Activated naive CD4-positive, alpha-beta T cell treated with anti-CD3 and anti-CD28 coated beads, Interleukin-2, amount 50 U/mL, for 24 hours (primary cell): Measurements from ENCODE around the gene MFSD12.

ENCODE experiments used
- H3K27ac Mint-ChIP-seq: one replicate; pipeline ENCODE4 v1.8.0; 2021; ENCODE audit warnings: mild to moderate bottlenecking, mixed read lengths
- H3K27me3 Mint-ChIP-seq: one replicate; pipeline ENCODE4 v1.8.0; 2021; ENCODE audit warnings: mixed read lengths
- H3K36me3 Mint-ChIP-seq: one replicate; pipeline ENCODE4 v1.8.0; 2021; ENCODE audit warnings: mixed read lengths
- H3K4me1 Mint-ChIP-seq: one replicate; pipeline ENCODE4 v1.8.0; 2021; ENCODE audit warnings: mixed read lengths
- H3K4me3 Mint-ChIP-seq: one replicate; pipeline ENCODE4 v1.8.0; 2021; ENCODE audit warnings: mild to moderate bottlenecking, mixed read lengths
- H3K9me3 Mint-ChIP-seq: one replicate; pipeline ENCODE4 v1.8.0; 2021; ENCODE audit warnings: mixed read lengths

MFSD12 gene

DNA sequence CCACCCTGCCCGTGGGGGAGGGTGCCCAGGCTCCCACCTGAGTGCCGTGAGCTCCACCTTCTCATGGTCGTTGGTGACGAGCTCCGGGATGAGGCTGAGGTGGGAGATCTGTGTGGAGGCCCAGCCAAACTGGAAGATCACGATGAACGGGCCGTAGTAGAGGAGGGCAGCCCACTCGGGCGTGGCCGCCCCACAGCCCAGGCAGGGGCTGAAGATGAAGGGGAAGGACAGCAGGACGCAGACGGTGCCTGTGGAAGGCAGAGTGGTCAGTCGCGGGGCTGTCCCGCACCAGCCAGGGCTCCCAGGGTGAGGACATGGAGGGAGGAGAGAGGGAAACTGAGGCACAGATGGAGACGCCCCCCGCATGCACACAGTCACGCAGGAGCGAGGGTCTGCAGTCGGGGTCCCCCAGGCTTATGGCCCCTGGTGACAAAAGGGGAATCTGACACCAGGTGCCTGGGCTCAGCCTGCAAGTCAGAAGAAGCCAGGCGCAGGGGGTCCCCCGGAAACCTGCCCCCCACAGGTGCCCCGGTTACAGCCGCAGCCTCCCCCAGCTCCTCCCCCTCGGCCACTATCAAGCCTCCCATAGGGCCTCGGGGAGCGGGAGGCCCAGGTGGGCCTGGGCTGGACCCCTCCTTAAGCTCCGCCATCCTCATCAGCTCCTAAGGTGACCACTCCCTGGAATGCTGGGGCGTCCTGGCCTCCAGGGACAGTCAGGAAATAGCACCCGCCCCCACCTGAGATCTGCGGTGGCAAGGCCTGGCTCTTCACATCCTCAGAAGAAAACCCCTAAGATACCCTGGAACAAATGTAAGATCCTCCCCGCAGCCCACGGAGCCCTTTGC, 6.2 kb downstream of the MFSD12 start:
- no peaks in the 10 kb centered on the region for H3K27me3 Mint-ChIP-seq
- no peaks in the 10 kb centered on the region for H3K9me3 Mint-ChIP-seq
- H3K4me1 Mint-ChIP-seq = peaks cover 29% of the 10 kb centered on the region
- peak overlapping the region; percentile 85 for H3K27ac Mint-ChIP-seq
- no peaks in the 10 kb centered on the region for H3K36me3 Mint-ChIP-seq
- H3K4me3 Mint-ChIP-seq = no peak overlapping the region

GRCh38 chr19:3549816-3550215, 7.6 kb downstream of the MFSD12 start:
- H3K9me3 Mint-ChIP-seq = no peaks in the 10 kb centered on the region
- peaks cover 28% of the 10 kb centered on the region for H3K4me1 Mint-ChIP-seq
- H3K27ac Mint-ChIP-seq = no peak overlapping the region

GRCh38 chr19:3548606-3549005, 8.8 kb downstream of the MFSD12 start:
- Mint-ChIP-seq H3K4me3 (no peak overlapping the region), H3K27me3 (no peaks in the 10 kb centered on the region), H3K4me1 (peaks cover 22% of the 10 kb centered on the region)

More at GRCh38 chr19:3549816-3550215, 7.6 kb downstream of the MFSD12 start:
- no peaks in the 10 kb centered on the region for H3K27me3 Mint-ChIP-seq
- H3K36me3 Mint-ChIP-seq = peaks cover 4% of the 10 kb centered on the region
- H3K4me3 Mint-ChIP-seq = no peak overlapping the region

DNA sequence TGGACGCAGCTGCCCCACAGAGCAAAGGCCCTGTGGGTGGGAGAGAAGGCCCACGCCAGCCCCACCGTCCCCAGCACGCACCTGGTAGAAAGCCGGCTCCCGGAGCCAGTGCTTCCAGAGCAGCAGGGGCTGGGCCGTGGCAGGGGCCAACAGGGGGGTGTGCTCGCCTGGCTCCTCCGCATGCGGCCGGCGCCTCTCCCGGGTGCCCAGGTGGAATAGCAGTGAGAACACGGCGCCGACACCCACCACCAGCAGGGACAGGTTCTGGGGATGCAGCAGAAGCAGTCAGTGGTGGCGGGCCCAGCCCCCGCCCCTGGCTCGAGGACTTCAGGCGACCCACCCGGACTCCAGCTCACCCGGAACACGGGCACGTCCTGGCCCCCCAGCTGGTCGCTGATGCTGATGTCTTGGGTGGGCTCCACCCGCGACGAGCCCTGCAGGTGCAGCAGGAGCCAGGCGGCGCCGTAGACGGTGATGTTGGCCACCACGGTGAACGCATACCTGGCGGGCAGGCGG, 9.6 kb downstream of the MFSD12 start:
- no peak overlapping the region for H3K4me3 Mint-ChIP-seq
- no peaks in the 10 kb centered on the region for H3K9me3 Mint-ChIP-seq
- H3K4me1 Mint-ChIP-seq = peaks cover 18% of the 10 kb centered on the region
- H3K27ac Mint-ChIP-seq = no peak overlapping the region
- H3K27me3 Mint-ChIP-seq = no peaks in the 10 kb centered on the region
- H3K36me3 Mint-ChIP-seq = peaks cover 4% of the 10 kb centered on the region

More at GRCh38 chr19:3548606-3549005, 8.8 kb downstream of the MFSD12 start:
- no peaks in the 10 kb centered on the region for H3K9me3 Mint-ChIP-seq
- H3K27ac Mint-ChIP-seq = no peak overlapping the region
- H3K36me3 Mint-ChIP-seq = peaks cover 4% of the 10 kb centered on the region

- Mint-ChIP-seq H3K4me3 (no peak overlapping the region), H3K36me3 (peaks cover 4% of the 10 kb centered on the region)
These were observed 10.1 kb downstream of the MFSD12 start for GRCh38 chr19:3547301-3547731.

GRCh38 chr19:3546119-3546518, 11.3 kb downstream of the MFSD12 start:
- Mint-ChIP-seq H3K4me3 (no peak overlapping the region), H3K9me3 (no peaks in the 10 kb centered on the region), H3K27ac (no peak overlapping the region), H3K4me1 (peaks cover 11% of the 10 kb centered on the region), H3K27me3 (no peaks in the 10 kb centered on the region), H3K36me3 (peaks cover 4% of the 10 kb centered on the region)

More at GRCh38 chr19:3547301-3547731, 10.1 kb downstream of the MFSD12 start:
- Mint-ChIP-seq H3K9me3 (no peaks in the 10 kb centered on the region), H3K27ac (peak overlapping the region; percentile 46), H3K27me3 (no peaks in the 10 kb centered on the region), H3K4me1 (peaks cover 17% of the 10 kb centered on the region)

GRCh38 chr19:3545669-3546034, 11.7 kb downstream of the MFSD12 start:
- Mint-ChIP-seq H3K27ac (no peak overlapping the region), H3K27me3 (no peaks in the 10 kb centered on the region), H3K4me3 (no peak overlapping the region), H3K9me3 (no peaks in the 10 kb centered on the region), H3K36me3 (peaks cover 4% of the 10 kb centered on the region), H3K4me1 (peaks cover 11% of the 10 kb centered on the region)

DNA sequence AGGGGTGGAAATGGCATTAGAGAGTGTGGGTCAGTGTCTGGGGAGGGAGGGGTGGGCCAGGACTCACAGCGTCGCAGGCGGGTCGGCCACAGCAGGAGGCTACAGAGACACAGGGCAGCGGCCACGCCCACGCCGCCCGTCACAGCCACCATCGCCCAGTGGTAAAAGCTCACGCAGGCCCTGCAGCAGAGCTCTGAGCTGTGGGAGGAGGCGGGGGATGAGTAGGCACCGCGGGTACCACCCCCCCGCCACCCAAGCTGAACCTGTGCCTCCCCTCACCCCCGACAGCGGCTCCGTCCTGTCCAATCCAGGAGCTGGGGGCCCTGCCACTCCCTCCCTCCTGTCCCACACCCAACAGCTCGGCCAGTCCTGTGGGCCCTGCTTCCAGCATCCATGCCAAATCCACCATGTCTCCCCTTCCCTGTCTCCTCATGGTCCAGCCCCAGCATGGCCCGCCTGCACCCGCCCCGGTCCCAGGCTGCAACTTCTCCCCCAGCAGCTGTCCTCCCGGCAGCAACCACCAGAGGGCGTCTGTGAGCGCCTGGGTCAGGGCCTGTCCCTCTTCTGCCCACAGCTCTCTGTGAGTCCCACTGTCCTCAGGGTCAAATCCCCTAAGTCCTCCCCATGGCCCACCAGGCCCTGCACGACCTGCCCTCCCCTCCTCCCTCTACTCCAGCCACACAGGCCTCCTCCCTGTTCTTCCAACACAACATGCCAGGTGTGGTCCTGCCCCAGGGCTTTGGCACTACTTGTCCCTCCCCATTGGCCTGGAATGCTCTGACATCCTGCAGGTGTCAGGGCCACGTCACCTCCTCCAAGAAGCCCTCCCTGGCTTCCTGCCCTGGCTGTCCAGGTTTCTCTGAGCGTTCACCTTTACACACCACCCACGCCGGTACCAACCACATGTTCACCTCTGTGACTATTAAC, 12.4 kb downstream of the MFSD12 start:
- H3K4me1 Mint-ChIP-seq = peaks cover 11% of the 10 kb centered on the region
- no peak overlapping the region for H3K4me3 Mint-ChIP-seq
- H3K27ac Mint-ChIP-seq = peak overlapping the region; percentile 51
- H3K36me3 Mint-ChIP-seq = peaks cover 4% of the 10 kb centered on the region
- H3K27me3 Mint-ChIP-seq = no peaks in the 10 kb centered on the region
- H3K9me3 Mint-ChIP-seq = no peaks in the 10 kb centered on the region

- no peaks in the 10 kb centered on the region for H3K9me3 Mint-ChIP-seq
- H3K36me3 Mint-ChIP-seq = peaks cover 7% of the 10 kb centered on the region
- peaks cover 11% of the 10 kb centered on the region for H3K4me1 Mint-ChIP-seq
- H3K4me3 Mint-ChIP-seq = no peak overlapping the region
- no peak overlapping the region for H3K27ac Mint-ChIP-seq
- no peaks in the 10 kb centered on the region for H3K27me3 Mint-ChIP-seq
These were observed 13.4 kb downstream of the MFSD12 start for GRCh38 chr19:3544058-3544376.

DNA sequence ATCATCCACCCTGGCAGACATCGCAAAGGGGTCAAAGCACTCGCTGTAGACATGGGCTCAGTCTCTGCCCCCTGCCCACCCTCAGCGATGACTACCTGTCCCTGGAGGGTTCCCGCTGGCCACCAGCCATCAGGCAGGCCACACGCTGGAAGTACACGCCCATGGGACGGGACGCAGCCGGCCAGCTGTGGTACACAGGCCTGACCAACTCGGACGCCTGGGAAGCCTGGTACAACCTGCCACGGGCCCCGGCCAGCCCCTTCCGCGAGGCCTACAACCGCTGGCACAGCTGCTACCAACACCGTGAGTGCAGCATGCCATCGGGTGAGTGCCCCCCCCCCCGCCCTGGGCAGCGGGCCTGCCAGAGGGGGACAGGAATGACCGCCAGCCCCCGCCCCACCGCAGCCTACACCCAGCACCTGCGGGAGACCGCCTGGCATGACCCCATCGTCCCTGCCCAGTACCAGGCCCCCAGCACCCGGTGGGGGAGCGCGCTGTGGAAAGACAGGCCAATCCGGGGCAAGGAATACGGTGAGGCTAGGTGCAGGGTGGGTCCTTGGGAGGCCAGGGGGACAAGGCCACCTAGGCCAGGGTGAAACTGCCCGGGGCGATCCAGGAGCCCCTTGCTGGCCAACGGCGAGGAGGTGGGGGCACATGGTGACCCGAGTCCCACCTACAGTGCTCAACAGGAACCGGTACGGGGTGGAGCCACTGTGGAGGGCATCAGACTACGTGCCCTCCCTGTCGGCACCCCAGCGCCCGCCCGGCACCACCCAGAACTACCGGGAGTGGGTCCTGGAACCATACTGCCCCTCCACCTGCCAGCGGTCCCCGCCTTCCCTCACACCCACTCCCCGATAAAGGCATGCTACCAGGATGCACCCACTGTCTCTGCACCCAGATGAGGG, 14.0 kb downstream of the MFSD12 start:
- H3K4me3 Mint-ChIP-seq = no peak overlapping the region
- H3K27me3 Mint-ChIP-seq = no peaks in the 10 kb centered on the region
- peaks cover 11% of the 10 kb centered on the region for H3K4me1 Mint-ChIP-seq
- no peak overlapping the region for H3K27ac Mint-ChIP-seq
- H3K36me3 Mint-ChIP-seq = peaks cover 7% of the 10 kb centered on the region
- no peaks in the 10 kb centered on the region for H3K9me3 Mint-ChIP-seq

DNA sequence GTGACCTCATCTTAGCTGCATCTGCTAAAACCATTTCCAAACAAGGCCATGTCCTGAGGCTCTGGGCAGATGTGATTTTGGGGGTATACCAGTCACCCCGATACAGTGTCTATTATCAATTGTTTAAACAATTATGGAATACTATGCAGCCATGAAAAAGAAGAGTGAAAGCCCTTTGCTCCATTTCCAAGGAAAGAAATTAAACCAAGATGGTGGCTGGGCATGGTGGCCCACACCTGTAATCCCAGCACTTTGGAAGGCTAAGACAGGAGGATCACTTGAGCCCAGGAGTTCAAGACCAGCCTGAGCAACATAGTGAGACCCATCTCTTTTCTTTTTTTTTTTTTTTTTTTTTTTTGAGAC, 17.6 kb downstream of the MFSD12 start:
- Mint-ChIP-seq H3K36me3 (peaks cover 4% of the 10 kb centered on the region), H3K9me3 (no peaks in the 10 kb centered on the region)

GRCh38 chr19:3538965-3539755, 18.2 kb downstream of the MFSD12 start, which contains the start of gene TEKTIP1:
TEKTIP1 (plus strand) TSS chr19:3539174; CDS start chr19:3539178, 4 bp downstream.
- Mint-ChIP-seq H3K27ac (peak within 1 kb of the TSS; percentile 12), H3K27me3 (no peaks in the 10 kb centered on the region), H3K9me3 (no peaks in the 10 kb centered on the region), H3K36me3 (peaks cover 4% of the 10 kb centered on the region), H3K4me1 (no peaks in the 10 kb centered on the region), H3K4me3 (no peak within 1 kb of the TSS)

More for the DNA sequence above, 17.6 kb downstream of the MFSD12 start:
- H3K27me3 Mint-ChIP-seq = no peaks in the 10 kb centered on the region
- no peak overlapping the region for H3K4me3 Mint-ChIP-seq
- no peaks in the 10 kb centered on the region for H3K4me1 Mint-ChIP-seq
- H3K27ac Mint-ChIP-seq = no peak overlapping the region

DNA sequence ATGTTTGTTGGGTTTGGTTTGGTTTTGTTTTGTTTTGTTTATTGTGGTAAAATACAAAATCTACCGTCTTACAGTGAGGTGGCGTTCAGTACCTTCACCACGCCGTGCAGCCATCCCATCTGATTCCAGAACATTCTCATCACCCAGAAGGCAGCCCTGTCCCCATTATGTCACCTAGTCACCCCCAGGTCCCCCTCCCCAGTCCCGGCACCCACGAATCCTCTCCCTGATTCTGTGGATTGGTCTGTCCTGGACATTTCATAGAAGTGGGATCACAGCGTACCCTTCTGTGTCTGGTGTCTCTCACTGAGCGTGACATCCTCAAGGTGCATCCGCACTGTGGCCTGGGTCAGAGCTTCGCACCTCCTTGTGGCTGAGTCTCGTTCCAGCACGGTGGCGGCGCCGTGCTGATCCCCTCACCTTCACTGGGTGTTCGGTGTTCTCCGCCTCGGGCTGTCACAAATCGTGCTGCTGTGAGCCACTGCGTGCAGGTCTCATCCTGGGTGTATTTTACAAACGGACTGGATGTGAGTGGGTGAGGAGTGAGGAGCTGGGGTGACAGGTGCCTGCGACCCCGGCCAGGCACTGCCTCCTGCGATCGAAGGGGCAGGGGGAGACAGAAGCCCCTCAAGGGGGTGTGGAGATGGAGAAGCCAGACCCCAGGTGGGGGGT, 19.0 kb downstream of the MFSD12 start:
- H3K27ac Mint-ChIP-seq = peak overlapping the region; percentile 12
- no peaks in the 10 kb centered on the region for H3K4me1 Mint-ChIP-seq
- H3K4me3 Mint-ChIP-seq = no peak overlapping the region
- H3K9me3 Mint-ChIP-seq = no peaks in the 10 kb centered on the region
- H3K36me3 Mint-ChIP-seq = peaks cover 4% of the 10 kb centered on the region
- no peaks in the 10 kb centered on the region for H3K27me3 Mint-ChIP-seq
